Neutrophil (primary cell): ENCODE data around the gene ZNHIT2.

Experiments
- H3K27ac ChIP-seq: fragments of 200-600 bp; sonication (generic); 2 replicates; pipeline ENCODE4 v1.5.1; 2016; ENCODE audit warnings: mild to moderate bottlenecking, moderate library complexity
- H3K27me3 ChIP-seq: fragments of 200-600 bp; sonication (generic); 2 replicates; pipeline ENCODE4 v1.6.0; 2016; ENCODE audit warnings: mild to moderate bottlenecking
- H3K36me3 ChIP-seq: fragments of 200-600 bp; sonication (generic); 2 replicates; pipeline ENCODE4 v1.5.1; 2017
- H3K4me1 ChIP-seq, 2 experiments: fragments of 200-600 bp in 1 of 2; sonication (generic) in 1 of 2; 1 replicate in 1 of 2; 2 replicates in 1 of 2; pipeline versions ENCODE4 v1.5.1 to v1.6.1; 2013 to 2016; ENCODE audit warnings: low read depth in 1 of 2, low read length in 1 of 2, mild to moderate bottlenecking in 1 of 2, moderate library complexity in 1 of 2; ENCODE audit not compliant: control insufficient read depth in 1 of 2, insufficient read depth in 1 of 2
- H3K4me3 ChIP-seq, 2 experiments: fragments of 200-600 bp in 1 of 2; sonication (generic) in 1 of 2; 1 replicate in 1 of 2; 2 replicates in 1 of 2; pipeline ENCODE4 v1.5.1; 2013 to 2016; ENCODE audit warnings: low read depth in 1 of 2, low read length in 1 of 2, mild to moderate bottlenecking in 1 of 2, moderate library complexity in 1 of 2
- H3K9me3 ChIP-seq: fragments of 200-600 bp; sonication (generic); 2 replicates; pipeline ENCODE4 v1.5.1; 2016
- TF ChIP-seq, protein P1 (sequence below): fragments of 200-600 bp; sonication (generic); IDR thresholded peaks from 2 replicates; pipeline ENCODE4 v1.5.1; 2016; ENCODE audit warnings: antibody characterized with exemption

ZNHIT2 gene

GRCh38 chr11:65159012-65159411 is 41.5 kb upstream of the ZNHIT2 start:
- no peaks in the 10 kb centered on the region for H3K36me3 ChIP-seq
- H3K4me3 ChIP-seq = no peak overlapping the region
- no peaks in the 10 kb centered on the region for H3K9me3 ChIP-seq
- peaks cover 6 to 12% of the 10 kb centered on the region in 2 experiments for H3K4me1 ChIP-seq
- no peak overlapping the region for H3K27ac ChIP-seq
- H3K27me3 ChIP-seq = no peaks in the 10 kb centered on the region
- TF ChIP-seq, protein P1, sequence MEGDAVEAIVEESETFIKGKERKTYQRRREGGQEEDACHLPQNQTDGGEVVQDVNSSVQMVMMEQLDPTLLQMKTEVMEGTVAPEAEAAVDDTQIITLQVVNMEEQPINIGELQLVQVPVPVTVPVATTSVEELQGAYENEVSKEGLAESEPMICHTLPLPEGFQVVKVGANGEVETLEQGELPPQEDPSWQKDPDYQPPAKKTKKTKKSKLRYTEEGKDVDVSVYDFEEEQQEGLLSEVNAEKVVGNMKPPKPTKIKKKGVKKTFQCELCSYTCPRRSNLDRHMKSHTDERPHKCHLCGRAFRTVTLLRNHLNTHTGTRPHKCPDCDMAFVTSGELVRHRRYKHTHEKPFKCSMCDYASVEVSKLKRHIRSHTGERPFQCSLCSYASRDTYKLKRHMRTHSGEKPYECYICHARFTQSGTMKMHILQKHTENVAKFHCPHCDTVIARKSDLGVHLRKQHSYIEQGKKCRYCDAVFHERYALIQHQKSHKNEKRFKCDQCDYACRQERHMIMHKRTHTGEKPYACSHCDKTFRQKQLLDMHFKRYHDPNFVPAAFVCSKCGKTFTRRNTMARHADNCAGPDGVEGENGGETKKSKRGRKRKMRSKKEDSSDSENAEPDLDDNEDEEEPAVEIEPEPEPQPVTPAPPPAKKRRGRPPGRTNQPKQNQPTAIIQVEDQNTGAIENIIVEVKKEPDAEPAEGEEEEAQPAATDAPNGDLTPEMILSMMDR = no peak

DNA sequence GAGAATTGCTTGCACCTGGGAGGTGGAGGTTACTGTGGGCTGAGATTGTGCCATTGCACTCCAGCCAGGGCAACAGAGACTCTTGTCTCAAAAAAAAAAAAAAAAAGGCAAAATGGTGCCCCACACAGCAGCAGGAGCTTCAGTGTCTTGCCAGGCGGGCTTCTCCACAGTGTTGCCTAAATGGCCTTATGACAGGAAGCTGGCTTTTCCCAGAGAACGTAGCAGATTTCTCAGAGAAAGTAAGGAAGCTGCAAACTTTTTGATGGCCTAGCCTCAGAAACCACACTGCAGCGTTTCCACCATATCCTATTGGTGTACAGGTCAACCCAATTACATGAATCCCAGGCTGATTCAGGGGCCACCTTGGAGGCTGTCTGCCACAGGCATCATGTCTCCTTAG is 39.8 kb upstream of the ZNHIT2 start:
- Histone ChIP-seq H3K27ac (no peak overlapping the region), H3K4me3 (no peak overlapping the region), H3K9me3 (no peaks in the 10 kb centered on the region), H3K36me3 (no peaks in the 10 kb centered on the region), H3K4me1 (peaks cover 6 to 12% of the 10 kb centered on the region in 2 experiments), H3K27me3 (no peaks in the 10 kb centered on the region)
- TF ChIP-seq, protein P1 = no peak

GRCh38 chr11:65156926-65157325 is 39.4 kb upstream of the ZNHIT2 start:
- peaks cover 10 to 12% of the 10 kb centered on the region in 2 experiments for H3K4me1 ChIP-seq
- no peaks in the 10 kb centered on the region for H3K36me3 ChIP-seq
- TF ChIP-seq, protein P1 = no peak
- H3K4me3 ChIP-seq = no peak overlapping the region
- H3K9me3 ChIP-seq = no peaks in the 10 kb centered on the region
- no peak overlapping the region for H3K27ac ChIP-seq
- H3K27me3 ChIP-seq = no peaks in the 10 kb centered on the region

DNA sequence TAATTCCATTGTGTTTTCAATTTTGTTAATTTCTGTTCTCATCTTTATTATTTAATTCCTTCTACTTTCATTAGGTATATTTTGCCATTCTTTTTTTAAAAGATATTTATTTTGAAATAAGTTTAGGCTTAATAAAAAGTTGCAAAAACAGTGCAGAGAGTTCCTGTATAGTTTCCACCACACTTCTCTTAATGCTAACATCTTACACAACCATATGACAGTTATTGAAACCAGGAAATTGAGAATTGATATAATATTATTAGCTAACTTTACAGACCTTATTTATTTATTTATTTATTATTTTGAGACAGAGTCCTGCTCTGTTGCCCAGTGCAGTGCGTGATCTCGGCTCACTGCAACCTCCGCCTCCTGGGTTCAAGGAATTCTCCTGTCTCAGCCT is 38.8 kb upstream of the ZNHIT2 start:
- Histone ChIP-seq H3K27me3 (no peaks in the 10 kb centered on the region), H3K36me3 (no peaks in the 10 kb centered on the region), H3K9me3 (no peaks in the 10 kb centered on the region), H3K27ac (no peak overlapping the region), H3K4me3 (no peak overlapping the region), H3K4me1 (peaks cover 17 to 18% of the 10 kb centered on the region in 2 experiments)
- TF ChIP-seq, protein P1 = no peak

DNA sequence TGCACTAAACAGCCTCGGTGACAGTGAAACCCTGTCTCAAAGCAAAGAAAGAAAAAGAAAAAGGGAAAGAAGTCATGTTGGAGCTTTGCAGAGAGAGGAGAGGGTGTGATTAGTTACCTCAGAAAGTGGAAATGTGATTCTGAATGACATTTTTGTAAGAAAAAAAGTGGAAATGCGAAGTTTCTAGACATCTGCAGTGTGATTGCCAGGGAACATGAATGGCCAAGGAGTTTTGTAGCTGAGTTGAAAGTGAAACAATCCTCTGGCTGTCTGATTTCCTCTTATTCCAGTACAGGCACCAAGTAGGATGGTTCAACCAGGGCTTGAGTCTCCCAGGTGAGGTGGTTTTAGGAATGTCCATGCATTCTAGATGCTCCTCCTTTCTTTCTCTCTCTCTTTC is 34.6 kb upstream of the ZNHIT2 start:
- H3K27ac ChIP-seq = peak overlapping the region; percentile 84
- TF ChIP-seq, protein P1 = no peak
- H3K4me1 ChIP-seq = peaks cover 40 to 43% of the 10 kb centered on the region in 2 experiments
- H3K36me3 ChIP-seq = no peaks in the 10 kb centered on the region
- no peaks in the 10 kb centered on the region for H3K9me3 ChIP-seq
- no peaks in the 10 kb centered on the region for H3K27me3 ChIP-seq
- no peak overlapping the region for H3K4me3 ChIP-seq

DNA sequence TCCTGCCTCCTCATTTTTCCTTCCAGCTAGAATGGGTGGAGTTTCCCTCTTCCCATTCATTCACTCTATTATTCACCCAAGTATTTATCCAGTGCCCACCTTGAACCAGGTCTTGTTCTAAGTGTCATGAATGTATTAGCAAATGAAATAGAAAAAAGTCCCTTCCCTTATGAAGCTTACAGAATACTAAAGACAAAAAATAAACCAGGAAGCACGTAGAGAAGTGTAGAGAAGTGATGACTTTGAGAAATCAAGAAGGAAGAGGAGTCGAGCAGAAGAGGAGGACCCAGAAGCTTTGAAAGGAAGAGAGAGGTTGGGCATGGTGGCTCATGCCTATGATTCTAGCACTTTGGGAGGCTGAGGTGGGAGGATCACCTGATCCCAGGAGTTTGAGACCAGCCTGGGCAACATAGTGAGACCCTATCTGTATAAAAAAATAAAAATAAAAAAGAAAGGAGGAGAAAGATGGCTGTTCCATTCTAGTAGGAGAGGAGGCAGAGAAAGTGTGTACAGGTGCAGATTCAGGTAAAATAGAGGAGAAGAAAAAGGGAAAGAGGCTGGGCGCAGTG is 33.9 kb upstream of the ZNHIT2 start:
- Histone ChIP-seq H3K27ac (peak overlapping the region; percentile 84), H3K4me1 (peaks cover 37 to 45% of the 10 kb centered on the region in 2 experiments), H3K4me3 (no peak overlapping the region), H3K9me3 (no peaks in the 10 kb centered on the region), H3K27me3 (no peaks in the 10 kb centered on the region), H3K36me3 (no peaks in the 10 kb centered on the region)
- TF ChIP-seq, protein P1 = no peak
